H1 (cell line): ENCODE data around the gene HTATIP2. TPM values are rescaled to one million over a fixed set of nuclear protein-coding genes. Genes with fewer than 3 reads are reported as not detected.

Experiments used
- CTCF ChIA-PET: fragments of 300-600 bp; sonication (Branson Sonifier 250); formaldehyde crosslinking; loops from one replicate; lab custom pipeline; 2021; ENCODE audit not compliant: partially characterized antibody; lab: Charles Lee
- POLR2A ChIA-PET: fragments of 300-600 bp; sonication (Branson Sonifier 250); formaldehyde crosslinking; loops from one replicate; lab custom pipeline; 2021; ENCODE audit warnings: inconsistent platforms; ENCODE audit not compliant: partially characterized antibody; lab: Charles Lee
- DNase-seq, 2 experiments: peaks; one replicate each; pipeline versions ENCODE4 v3.0.0 to v3.0.0-alpha.2; 2010 to 2022; ENCODE audit warnings: low spot score in 2 of 2, low read depth in 1 of 2, mixed read lengths in 1 of 2
- FAIRE-seq: peaks from 2 replicates; lab custom pipeline; 2011; peaks lifted over from hg19 to GRCh38; lab: Jason Lieb, UNC
- H2AFZ ChIP-seq: 2 replicates; pipeline ENCODE4 v1.8.1; 2012; ENCODE audit warnings: low read length, inconsistent platforms
- H2AK5ac ChIP-seq: 2 replicates; pipeline ENCODE4 v1.6.1; 2013; ENCODE audit warnings: low read depth, low read length
- H2BK120ac ChIP-seq: replicated peaks from 2 replicates; pipeline ENCODE3; 2013; ENCODE audit warnings: low read depth, low read length, inconsistent platforms
- H2BK12ac ChIP-seq: 2 replicates; pipeline ENCODE4 v1.6.1; 2013; ENCODE audit warnings: low read depth, low read length
- H2BK15ac ChIP-seq: 2 replicates; pipeline ENCODE4 v1.6.1; 2013; ENCODE audit warnings: low read length
- H2BK20ac ChIP-seq: 2 replicates; pipeline ENCODE4 v1.6.1; 2013; ENCODE audit warnings: low read length
- H2BK5ac ChIP-seq: 2 replicates; pipeline ENCODE4 v1.6.1; 2013; ENCODE audit warnings: low read depth, low read length
- H3K14ac ChIP-seq: 2 replicates; pipeline ENCODE4 v1.6.1; 2013; ENCODE audit warnings: inconsistent platforms; ENCODE audit not compliant: insufficient read length
- H3K18ac ChIP-seq: 2 replicates; pipeline ENCODE4 v1.6.1; 2013; ENCODE audit warnings: low read length; ENCODE audit errors: extremely low read depth
- H3K23ac ChIP-seq: 2 replicates; pipeline ENCODE4 v1.6.1; 2013; ENCODE audit warnings: inconsistent platforms; ENCODE audit not compliant: insufficient read length
- H3K23me2 ChIP-seq: 2 replicates; pipeline ENCODE4 v1.6.1; 2013; ENCODE audit warnings: low read depth, low read length
- H3K27ac ChIP-seq: 2 replicates; pipeline ENCODE4 v1.6.1; 2011; ENCODE audit warnings: low read depth, low read length, inconsistent platforms
- H3K27me3 ChIP-seq, 4 experiments: replicated peaks in 1 of 4; 1 replicate in 1 of 4; 2 replicates in 3 of 4; pipeline versions ENCODE4 v1.6.1 to v1.8.1; 2011 to 2013; ENCODE audit warnings: low read length in 3 of 4, mild to moderate bottlenecking in 3 of 4, inconsistent platforms in 2 of 4, mixed read lengths in 2 of 4, moderate library complexity in 1 of 4; ENCODE audit not compliant: control insufficient read depth in 3 of 4, insufficient read depth in 3 of 4; ENCODE audit errors: extremely low read depth in 1 of 4
- H3K36me3 ChIP-seq, 4 experiments: 2 replicates each; pipeline versions ENCODE4 v1.6.1 to v1.8.1; 2011 to 2013; ENCODE audit warnings: mild to moderate bottlenecking in 4 of 4, low read length in 3 of 4, moderate library complexity in 2 of 4, control low read depth in 1 of 4, inconsistent platforms in 1 of 4; ENCODE audit not compliant: insufficient read depth in 4 of 4, control insufficient read depth in 2 of 4
- H3K4ac ChIP-seq: replicated peaks from 2 replicates; pipeline ENCODE3; 2013; ENCODE audit warnings: low read length, low read depth, mixed read lengths, inconsistent platforms; ENCODE audit not compliant: insufficient read length
- H3K4me1 ChIP-seq, 4 experiments: replicated peaks in 1 of 4; 1 replicate in 1 of 4; 2 replicates in 3 of 4; pipeline versions ENCODE4 v1.6.1 to v1.8.1; 2011 to 2013; ENCODE audit warnings: low read length in 3 of 4, inconsistent platforms in 2 of 4, mixed read lengths in 1 of 4; ENCODE audit not compliant: insufficient read depth in 4 of 4, control insufficient read depth in 3 of 4
- H3K4me2 ChIP-seq, 2 experiments: 2 replicates each; pipeline versions ENCODE4 v1.6.1 to v1.8.1; 2011 to 2013; ENCODE audit warnings: low read depth in 2 of 2, low read length in 2 of 2, control low read depth in 1 of 2, inconsistent platforms in 1 of 2, mild to moderate bottlenecking in 1 of 2; ENCODE audit not compliant: insufficient read depth in 1 of 2
- H3K4me3 ChIP-seq, 4 experiments: fragments of 200-600, 300-600 bp in 1 of 4; sonication (generic), shearing (Covaris generic), sonication (Bioruptor Twin) in 1 of 4; 2 replicates each; pipeline versions ENCODE4 v1.5.1 to v1.8.1; 2011 to 2016; ENCODE audit warnings: low read length in 4 of 4, low read depth in 3 of 4, control low read depth in 2 of 4, inconsistent platforms in 2 of 4, mild to moderate bottlenecking in 2 of 4, mixed read lengths in 1 of 4, moderate library complexity in 1 of 4; ENCODE audit not compliant: insufficient read depth in 2 of 4; ENCODE audit errors: extremely low read depth in 1 of 4
- H3K56ac ChIP-seq: replicated peaks from 2 replicates; pipeline ENCODE3; 2013; ENCODE audit warnings: low read depth, mild to moderate bottlenecking, mixed read lengths, low read length, inconsistent platforms; ENCODE audit not compliant: insufficient read length
- H3K79me1 ChIP-seq: 2 replicates; pipeline ENCODE4 v1.6.1; 2013; ENCODE audit warnings: low read depth, low read length, control low read depth
- H3K79me2 ChIP-seq, 2 experiments: 2 replicates each; pipeline versions ENCODE4 v1.6.1 to v1.8.1; 2012 to 2013; ENCODE audit warnings: low read length in 2 of 2, mild to moderate bottlenecking in 2 of 2, inconsistent platforms in 1 of 2; ENCODE audit not compliant: insufficient read depth in 2 of 2, control insufficient read depth in 1 of 2
- H3K9ac ChIP-seq, 4 experiments: replicated peaks in 1 of 4; 1 replicate in 1 of 4; 2 replicates in 3 of 4; pipeline versions ENCODE4 v1.6.1 to v1.8.1; 2011 to 2013; ENCODE audit warnings: low read depth in 3 of 4, low read length in 3 of 4, control low read depth in 2 of 4, mild to moderate bottlenecking in 2 of 4, moderate library complexity in 2 of 4, inconsistent platforms in 1 of 4; ENCODE audit errors: extremely low read depth in 1 of 4
- H3K9me3 ChIP-seq, 2 experiments: 2 replicates each; pipeline versions ENCODE4 v1.6.1 to v1.8.1; 2012 to 2013; ENCODE audit warnings: mild to moderate bottlenecking in 2 of 2, moderate library complexity in 2 of 2, control low read depth in 1 of 2, inconsistent platforms in 1 of 2, low read depth in 1 of 2, low read length in 1 of 2, mixed read lengths in 1 of 2; ENCODE audit not compliant: insufficient read depth in 2 of 2
- H4K20me1 ChIP-seq, 2 experiments: replicated peaks in 1 of 2; 2 replicates each; pipeline versions ENCODE3 to v1.8.1; 2011 to 2013; ENCODE audit warnings: inconsistent platforms in 2 of 2, low read length in 2 of 2, mild to moderate bottlenecking in 1 of 2; ENCODE audit not compliant: insufficient read depth in 2 of 2, control insufficient read depth in 1 of 2
- H4K5ac ChIP-seq: 2 replicates; pipeline ENCODE4 v1.6.1; 2013; ENCODE audit warnings: low read length, low read depth, mixed read lengths, inconsistent platforms; ENCODE audit not compliant: insufficient read length
- H4K8ac ChIP-seq: 2 replicates; pipeline ENCODE4 v1.8.0; 2013; ENCODE audit warnings: mild to moderate bottlenecking, moderate library complexity, low read length, inconsistent platforms; ENCODE audit not compliant: insufficient read depth; ENCODE audit errors: extremely low read depth
- H4K91ac ChIP-seq: replicated peaks from 2 replicates; pipeline ENCODE3; 2013; ENCODE audit warnings: low read length, mixed read lengths, inconsistent platforms; ENCODE audit not compliant: insufficient read length
- EP300 ChIP-seq, 2 experiments: IDR thresholded peaks; 1 replicate in 1 of 2; 2 replicates in 1 of 2; pipeline ENCODE4 v1.6.1; 2011 to 2012; ENCODE audit warnings: low read depth in 2 of 2, low read length in 2 of 2, mild to moderate bottlenecking in 2 of 2, borderline replicate concordance in 1 of 2, inconsistent platforms in 1 of 2, moderate library complexity in 1 of 2
- SIN3A ChIP-seq, 2 experiments: IDR thresholded peaks in 1 of 2; conservative IDR thresholded peaks in 1 of 2; 2 replicates each; pipeline ENCODE4 v1.6.1; 2011 to 2012; ENCODE audit warnings: low read length in 2 of 2, improper control_type of control experiment in 1 of 2, low read depth in 1 of 2, mild to moderate bottlenecking in 1 of 2
- WGBS, 2 experiments: shearing (Covaris generic) in 1 of 2; methylation state at CpG; one replicate each; pipeline versions ENCODE4 v1.1.6 to v1.1.7; 2013 to 2015; ENCODE audit warnings: low lambda C conversion rate in 2 of 2, mixed read lengths in 2 of 2, inconsistent platforms in 1 of 2, low coverage in 1 of 2, missing lambda C conversion rate in 1 of 2; ENCODE audit not compliant: insufficient replicate concordance in 2 of 2, insufficient coverage in 1 of 2, insufficient read length in 1 of 2; ENCODE audit errors: extremely low coverage in 1 of 2, missing lambda C conversion rate in 1 of 2; 5-methylcytosine and 5-hydroxymethylcytosine counted together
- polyA plus RNA-seq, 7 experiments: library from polyadenylated mRNA; depleted of rRNA in 3 of 7; stranded (reverse) in 5 of 7; unstranded in 2 of 7; fragments of >200 nt in 5 of 7; fragments of 200-250 nt in 2 of 7; gene quantifications; 1 replicate in 5 of 7; 2 replicates in 1 of 7; 4 replicates in 1 of 7; pipeline versions ENCODE4 v1.2.1 to v1.2.3, GENCODE V29; 2011 to 2013; ENCODE audit warnings: missing spikeins in 2 of 7, mixed read lengths in 2 of 7
- total RNA-seq: library from RNA; stranded (reverse); fragmentation: NEBNext Ultra II Directional; extraction: Animal tissue kit (Norgen Biotek cat#: 25700); gene quantifications from 2 replicates; pipeline ENCODE4 v1.2.1, GENCODE V29; 2021

The HTATIP2 gene
- total and polyA plus RNA-seq, 2 of the 8 experiments (the other 6 are each of a cell fraction or from before 2014, with no cell fraction given): 22.6 to 33.1 TPM

DNA sequence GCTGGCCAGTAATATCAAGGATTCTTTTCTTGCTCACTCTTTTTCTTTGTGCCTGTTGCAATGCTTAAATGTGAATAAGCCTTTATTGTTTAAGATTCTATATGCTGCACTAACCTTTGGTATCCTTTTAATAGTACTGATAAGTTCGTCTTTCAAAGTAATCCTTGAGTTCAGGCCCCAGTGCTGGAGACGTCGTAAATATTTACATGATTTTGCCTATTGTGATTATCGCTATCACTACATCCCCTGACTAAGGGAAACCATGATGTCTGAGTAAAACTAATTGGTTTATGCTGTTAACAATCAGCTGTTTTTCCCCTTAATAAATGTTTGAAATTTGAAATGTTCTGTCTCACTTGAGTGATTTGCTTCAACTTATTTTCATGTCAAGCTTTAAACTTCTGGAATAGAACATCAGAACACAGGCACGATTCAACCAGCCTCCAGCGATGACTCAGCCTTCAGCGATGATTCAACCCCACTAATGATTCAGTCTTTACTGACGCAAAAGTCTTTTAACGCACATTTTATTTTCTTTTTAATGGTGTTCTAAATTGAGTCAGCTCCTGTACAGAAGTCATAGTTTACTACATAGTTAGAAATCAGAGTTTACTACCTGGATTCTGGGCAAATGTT, 3.9 kb downstream of the HTATIP2 start:
- no peak for FAIRE-seq
- Histone ChIP-seq H3K9me3 (no peaks in the 10 kb centered on the region), H2BK15ac (no peak overlapping the region), H3K9ac (no peak overlapping the region), H2AFZ (no peak overlapping the region), H4K5ac (no peak overlapping the region), H2BK5ac (no peak overlapping the region), H2BK20ac (no peak overlapping the region), H3K4me2 (no peak overlapping the region), H4K20me1 (no peaks in the 10 kb centered on the region), H3K79me2 (no peaks in the 10 kb centered on the region), H3K27ac (no peak overlapping the region), H3K56ac (no peak overlapping the region), H3K14ac (no peak overlapping the region), H3K23me2 (peaks cover 6% of the 10 kb centered on the region; the same call in 1 of the 2 replicates), H3K27me3 (peaks cover 5 to 16% (median 14%) of the 10 kb centered on the region in 4 experiments), H3K79me1 (no peaks in the 10 kb centered on the region), H2BK12ac (no peak overlapping the region), H2AK5ac (no peak overlapping the region), H3K4me1 (peaks cover 3 to 15% (median 8%) of the 10 kb centered on the region in 4 experiments; a peak in 6 of 7 replicates), H3K4me3 (no peak overlapping the region), H4K8ac (no peak overlapping the region), H4K91ac (no peak overlapping the region), H2BK120ac (no peak overlapping the region), H3K18ac (no peak overlapping the region), H3K23ac (no peak overlapping the region), H3K4ac (no peak overlapping the region), H3K36me3 (peaks cover 0 to 3% (median 0%) of the 10 kb centered on the region in 4 experiments; a peak in 1 of 8 replicates)
- ChIA-PET POLR2A (no interaction called here), CTCF (interaction anchor here (1.1 to 7.7 kb wide), 3 partner anchors 13 to 235 kb away, joined by 4 to 49 read pairs (median 4); no protein-coding TSS in a partner anchor)
- 90% methylated on average over 9 of the region's 9 CpGs; no CpG with 5 or more reads in 1 of the 2 experiments for WGBS, 2 experiments
- no peak for DNase-seq
- TF ChIP-seq SIN3A (conservative IDR thresholded peaks at IDR 0.05 in 1 of 2, IDR thresholded peaks at IDR 0.05 in 1 of 2; ENCODE audit: low read depth in 1 of 2, low read length in 2 of 2) (no peak), EP300 (IDR thresholded peaks at IDR 0.05; ENCODE audit: borderline replicate concordance in 1 of 2, low read depth in 2 of 2, low read length in 2 of 2) (no peak)
